Upper lobe of right lung (tissue), 1 donor: ENCODE results near the gene GGCX. TPM values are rescaled to one million over a fixed set of nuclear protein-coding genes. Genes with fewer than 3 reads are reported as not detected.
"Not testable (repeated sequence)": the region's sequence is repeated elsewhere in the genome, so short reads cannot be mapped to it uniquely, and the experiment has no call there.

Experiments used
- ATAC-seq: fragments of 200-7000 bp; cut with Tn5 transposase; one replicate; pipeline ENCODE4 v1.9.1; 2020; ENCODE audit warnings: mild to moderate bottlenecking, moderate library complexity
- DNase-seq: peaks from one replicate; pipeline ENCODE4 v3.0.0-alpha.2; 2020
- H3K27ac ChIP-seq: fragments of 200-600 bp; one replicate; pipeline ENCODE4 v1.8.0; 2022
- H3K27me3 ChIP-seq: fragments of 200-600 bp; one replicate; pipeline ENCODE4 v1.8.0; 2022; ENCODE audit warnings: mild to moderate bottlenecking
- H3K36me3 ChIP-seq: fragments of 200-600 bp; one replicate; pipeline ENCODE4 v1.8.0; 2022
- H3K4me1 ChIP-seq: fragments of 200-600 bp; one replicate; pipeline ENCODE4 v1.8.0; 2022
- H3K4me3 ChIP-seq: fragments of 200-600 bp; one replicate; pipeline ENCODE4 v1.8.0; 2022; ENCODE audit warnings: mild to moderate bottlenecking
- H3K9me3 ChIP-seq: fragments of 200-600 bp; one replicate; pipeline ENCODE4 v1.8.0; 2022
- CTCF ChIP-seq: fragments of 200-600 bp; IDR thresholded peaks from one replicate; pipeline ENCODE4 v1.8.0; 2022; ENCODE audit warnings: antibody characterized with exemption
- intact Hi-C: fragments of 100-400 bp; cut with DNase I; formaldehyde crosslinking; loops from one replicate; pipeline ENCODE4 v1.11.0; 2022
- total RNA-seq: library from RNA; stranded (reverse); fragmentation: NEBNext Ultra II Directional; extraction: Animal tissue kit (Norgen Biotek cat#: 25700); gene quantifications from one replicate; pipeline ENCODE4 v1.2.1, GENCODE V29; 2021
- donor health status: DM: no; HTN: yes; CAD: no; lungs with severe emphysema.

GGCX gene
- total RNA-seq, 1 donor from 2014 or later = 73.2 TPM

DNA sequence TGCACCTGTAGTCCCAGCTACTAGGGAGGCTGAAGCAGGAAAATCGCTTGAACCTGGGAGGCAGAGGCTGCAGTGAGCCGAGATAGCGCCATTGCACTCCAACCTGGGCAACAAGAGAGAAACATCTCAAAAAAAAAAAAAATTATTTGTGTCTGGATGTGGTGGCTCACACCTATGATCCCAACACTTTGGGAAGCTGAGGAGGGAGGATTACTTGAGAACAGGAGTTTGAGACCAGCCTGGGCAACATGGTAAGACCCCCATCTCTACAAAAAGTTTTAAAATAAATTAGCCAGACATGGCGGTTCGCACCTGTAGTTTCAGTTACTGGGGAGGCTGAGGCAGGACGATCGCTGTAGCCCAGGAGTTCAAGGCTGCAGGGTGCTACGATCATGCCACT, 14.4 kb upstream of the GGCX start:
- H3K9me3 ChIP-seq = no peaks in the 10 kb centered on the region
- intact Hi-C loops = no loop called here
- DNase-seq (no peak), ATAC-seq (no peak)
- peaks cover 2% of the 10 kb centered on the region for H3K36me3 ChIP-seq
- no peak overlapping the region for H3K4me3 ChIP-seq
- H3K27ac ChIP-seq = peak overlapping the region; percentile 94
- TF ChIP-seq CTCF = no peak
- peaks cover 45% of the 10 kb centered on the region for H3K4me1 ChIP-seq
- no peaks in the 10 kb centered on the region for H3K27me3 ChIP-seq

DNA sequence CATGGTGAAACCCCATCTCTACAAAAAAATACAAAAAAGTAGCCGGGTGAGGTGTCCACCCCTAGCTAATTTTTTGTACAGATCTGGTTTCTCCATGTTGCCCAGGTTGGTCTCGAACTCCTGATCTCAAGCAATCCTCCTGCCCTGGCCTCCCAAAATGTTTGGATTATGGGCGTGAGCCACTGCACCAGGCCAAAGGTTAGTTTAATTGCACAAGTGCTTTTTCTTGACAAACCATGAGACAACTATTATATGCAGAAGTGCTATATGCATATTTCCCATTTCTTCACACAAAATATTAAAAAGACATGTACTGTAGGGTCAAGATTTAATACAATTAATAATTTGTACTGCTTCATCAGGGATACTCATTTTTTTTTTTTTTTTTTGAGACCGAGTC, 5.0 kb upstream of the GGCX start:
- Histone ChIP-seq H3K27ac (no peak overlapping the region), H3K36me3 (no peaks in the 10 kb centered on the region), H3K4me3 (no peak overlapping the region), H3K4me1 (no peaks in the 10 kb centered on the region), H3K9me3 (no peaks in the 10 kb centered on the region), H3K27me3 (no peaks in the 10 kb centered on the region)
- intact Hi-C loops = no loop called here
- no peak for TF ChIP-seq CTCF
- ATAC-seq (no peak), DNase-seq (no peak)

DNA sequence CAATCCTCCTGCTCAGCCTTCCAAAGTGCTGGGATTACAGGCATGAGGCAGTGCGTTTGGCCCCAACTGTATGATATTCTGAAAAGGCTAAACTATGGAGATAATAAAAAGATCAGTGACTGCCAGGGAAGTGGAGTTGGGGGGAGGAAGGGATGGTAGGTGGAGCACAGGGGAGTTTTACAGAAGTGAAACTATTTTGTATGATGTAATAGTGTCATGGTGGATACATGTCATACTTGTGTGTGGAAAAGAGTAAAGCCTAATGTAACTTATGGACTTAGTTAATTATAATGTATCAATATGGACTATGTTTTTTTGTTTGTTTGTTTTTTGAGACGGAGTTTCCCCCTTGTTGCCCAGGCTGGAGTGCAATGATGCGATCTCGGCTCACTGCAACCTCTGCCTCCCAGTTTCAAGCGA, 2.9 kb upstream of the GGCX start:
- no peak overlapping the region for H3K4me3 ChIP-seq
- DNase-seq (no peak), ATAC-seq (peak; percentile 31)
- H3K4me1 ChIP-seq = peaks cover 17% of the 10 kb centered on the region
- intact Hi-C loops = no loop called here
- no peaks in the 10 kb centered on the region for H3K27me3 ChIP-seq
- no peak for TF ChIP-seq CTCF
- no peaks in the 10 kb centered on the region for H3K9me3 ChIP-seq
- H3K36me3 ChIP-seq = peaks cover 2% of the 10 kb centered on the region
- H3K27ac ChIP-seq = no peak overlapping the region

DNA sequence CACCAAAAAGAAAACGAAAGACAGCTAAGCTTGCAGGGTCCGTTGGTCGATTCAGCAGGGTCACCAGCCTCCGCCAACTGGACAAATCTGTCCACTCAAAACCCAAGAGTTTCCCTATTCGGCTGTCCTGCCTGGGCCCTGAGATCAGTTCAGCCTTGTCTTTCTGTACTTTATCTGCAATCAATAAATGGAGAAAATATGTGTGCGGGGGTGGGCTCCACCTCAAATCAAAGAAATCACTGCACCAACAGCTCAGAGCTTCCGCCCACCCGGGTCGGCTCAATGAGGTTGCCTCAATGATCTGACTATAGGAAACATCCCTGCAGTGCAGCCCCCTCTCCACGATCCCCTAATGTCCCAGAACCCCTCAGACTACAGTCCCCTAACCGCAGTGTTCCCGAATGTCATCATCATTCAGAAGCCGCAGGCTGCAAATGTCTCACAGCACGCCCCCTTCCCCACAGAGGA, 447 bp downstream of the GGCX start:
- no peak for TF ChIP-seq CTCF
- Histone ChIP-seq H3K4me3 (peak overlapping the region; percentile 72), H3K9me3 (no peaks in the 10 kb centered on the region), H3K27ac (peak overlapping the region; percentile 90), H3K27me3 (no peaks in the 10 kb centered on the region), H3K4me1 (peaks cover 24% of the 10 kb centered on the region), H3K36me3 (peaks cover 26% of the 10 kb centered on the region)
- no peak for ATAC-seq
- intact Hi-C loops = no loop called here
- no peak for DNase-seq

GRCh38 chr2:85560403-85560726, 928 bp downstream of the GGCX start:
- H3K27me3 ChIP-seq, DNase-seq, ATAC-seq, H3K9me3 ChIP-seq, intact Hi-C loops: not testable (repeated sequence)
- Histone ChIP-seq H3K36me3 (peaks cover 31% of the 10 kb centered on the region), H3K4me1 (peaks cover 24% of the 10 kb centered on the region), H3K27ac (peak overlapping the region; percentile 90), H3K4me3 (peak overlapping the region; percentile 72)

- no peak for DNase-seq
- TF ChIP-seq CTCF = no peak
- no peak overlapping the region for H3K27ac ChIP-seq
Measured at GRCh38 chr2:85558160-85558559, 3.1 kb downstream of the GGCX start.

More at GRCh38 chr2:85558160-85558559, 3.1 kb downstream of the GGCX start:
- no peak for ATAC-seq
- Histone ChIP-seq H3K36me3 (peaks cover 53% of the 10 kb centered on the region), H3K4me3 (no peak overlapping the region), H3K27me3 (no peaks in the 10 kb centered on the region), H3K4me1 (peaks cover 24% of the 10 kb centered on the region), H3K9me3 (no peaks in the 10 kb centered on the region)
- intact Hi-C loops = no loop called here
